Measurements from ENCODE around the gene TAX1BP3.

GRCh38 chr17:3688852-3689261, 20.5 kb upstream of the TAX1BP3 start:
- no peak for TF ChIP-seq CTCF (IDR thresholded peaks at IDR 0.05)
- no peak for TF ChIP-seq SIN3A (IDR thresholded peaks at IDR 0.05; ENCODE audit: borderline replicate concordance, insufficient read depth, low read depth, low read length)
- TF ChIP-seq POLR2AphosphoS5 (IDR thresholded peaks at IDR 0.05; ENCODE audit: low read depth, low read length) = no peak
- TF ChIP-seq REST (IDR thresholded peaks at IDR 0.05; ENCODE audit: insufficient read depth in 1 of 2, low read depth in 2 of 2, low read length in 1 of 2) = no peak
